A549 treated with GW870086 at 1 μM for 4 hours (cell line): Measurements from ENCODE around the gene PNPLA4. TPM values are rescaled to one million over a fixed set of nuclear protein-coding genes. Genes with fewer than 3 reads are reported as not detected.

ENCODE experiments used
- total RNA-seq: library from RNA; stranded (reverse); fragments of 200-300 nt; extraction: Qiagen RNA extraction; gene quantifications from 5 replicates; pipeline ENCODE4 v1.2.3, GENCODE V29; 2022; ENCODE audit warnings: low read depth

PNPLA4 gene, protein sequence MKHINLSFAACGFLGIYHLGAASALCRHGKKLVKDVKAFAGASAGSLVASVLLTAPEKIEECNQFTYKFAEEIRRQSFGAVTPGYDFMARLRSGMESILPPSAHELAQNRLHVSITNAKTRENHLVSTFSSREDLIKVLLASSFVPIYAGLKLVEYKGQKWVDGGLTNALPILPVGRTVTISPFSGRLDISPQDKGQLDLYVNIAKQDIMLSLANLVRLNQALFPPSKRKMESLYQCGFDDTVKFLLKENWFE
- 9.8 to 15.8 TPM (median 11.5 TPM) in 5 replicates for total RNA-seq

GRCh38 chrX:7927259-7928167 lies at the start of gene PNPLA4:
Gene PNPLA4, minus strand, starts transcription at chrX:7927413. Its CDS starts 1,294 bp downstream, at chrX:7926119.

Other genes with a start within 250 kb of the PNPLA4 start
- not detected in 5 replicates for gene VCX, start 84.2 kb downstream of the PNPLA4 start, total RNA-seq
- not detected in 5 replicates for gene VCX2, start 243.9 kb upstream of the PNPLA4 start, total RNA-seq